ENCODE results near the gene ESR2. TPM values are rescaled to one million over a fixed set of nuclear protein-coding genes. Genes with fewer than 3 reads are reported as not detected.

Gene ESR2
- total RNA-seq, 1 experiment from 2014 or later: 0.15 TPM

DNA sequence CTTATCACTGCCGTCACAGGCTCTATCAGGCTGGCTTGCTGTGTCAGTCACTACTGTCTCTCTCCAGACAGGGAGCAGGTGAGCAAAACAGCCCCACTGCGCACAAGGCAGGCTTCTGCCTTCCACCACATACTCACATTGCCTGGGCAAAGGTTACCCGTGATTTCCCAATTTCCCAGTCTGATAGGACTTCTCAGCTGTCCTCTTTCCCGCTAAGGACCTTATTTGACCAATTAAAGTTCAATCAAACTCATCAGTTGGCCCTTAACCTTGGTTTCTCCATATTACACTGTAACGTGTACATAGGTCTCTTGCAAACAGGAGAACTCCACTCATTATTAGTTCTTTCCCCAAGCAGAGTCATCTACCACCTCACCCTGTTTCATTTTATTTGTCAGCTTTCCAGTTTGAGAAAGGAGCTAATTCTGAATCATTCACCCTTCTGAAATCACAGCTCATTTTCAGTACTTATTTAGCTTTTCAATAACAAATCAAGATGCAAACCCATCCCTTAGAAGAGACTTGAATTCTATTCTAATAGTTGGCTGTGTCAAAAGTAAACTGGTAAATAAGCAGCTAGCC is 170.8 kb downstream of the ESR2 start:
- no peak overlapping the region for H3T11ph ChIP-seq (ENCODE audit: low read length)
- H3K56ac ChIP-seq (ENCODE audit: insufficient read length, low read depth, low read length): no peak overlapping the region
- no peaks in the 10 kb centered on the region for H3K23me2 ChIP-seq (ENCODE audit: insufficient read length, low read depth, low read length, poor library complexity, severe bottlenecking)
- no peak overlapping the region for H3K23ac ChIP-seq (ENCODE audit: insufficient read length, low read depth, low read length)
- no peaks in the 10 kb centered on the region for H4K20me1 ChIP-seq (ENCODE audit: control insufficient read depth, insufficient read depth, insufficient read length)
- no peaks in the 10 kb centered on the region for H3K27me3 ChIP-seq (ENCODE audit: insufficient read depth, low read length)
- no peak overlapping the region for H2BK20ac ChIP-seq (ENCODE audit: low read depth, low read length, poor library complexity, severe bottlenecking)
- H3K79me1 ChIP-seq (ENCODE audit: insufficient read depth, low read depth, low read length, poor library complexity, severe bottlenecking): no peaks in the 10 kb centered on the region
- H2BK5ac ChIP-seq (ENCODE audit: insufficient read length, low read length): no peak overlapping the region
- H3K14ac ChIP-seq (ENCODE audit: insufficient read depth, low read length): no peak overlapping the region
- no peak overlapping the region for H3K4me2 ChIP-seq (ENCODE audit: insufficient read depth, insufficient read length, low read length)
- no peak overlapping the region for H3K27ac ChIP-seq (ENCODE audit: insufficient read length, low read depth, low read length)
- no peak for TF ChIP-seq CTCF (conservative IDR thresholded peaks at IDR 0.05)
- H3K79me2 ChIP-seq (ENCODE audit: insufficient read depth, low read length): no peaks in the 10 kb centered on the region
- H3K27me3 Mint-ChIP-seq (ENCODE audit: low read depth): no peaks in the 10 kb centered on the region
- no peak overlapping the region for H4K91ac ChIP-seq (ENCODE audit: insufficient read length, low read depth, low read length)
- no peak overlapping the region for H4K8ac ChIP-seq (replicated peaks; ENCODE audit: insufficient read length, low read depth, low read length)
- H3K27ac Mint-ChIP-seq: peak overlapping the region in 1 of 3 experiments; percentile 56; a peak in 1 of 7 replicates
- no peak for DNase-seq
- no peak overlapping the region for H2BK15ac ChIP-seq (ENCODE audit: low read depth, low read length)
- no peak overlapping the region for H3K4ac ChIP-seq (ENCODE audit: low read depth, low read length)
- WGBS (ENCODE audit: extremely low coverage, insufficient read length, low lambda C conversion rate): no CpG with 5 or more reads among the region's 5 CpGs
- H2BK12ac ChIP-seq (ENCODE audit: insufficient read length, low read depth, low read length): no peak overlapping the region
- no peaks in the 10 kb centered on the region for H3K4me1 ChIP-seq (ENCODE audit: insufficient read depth, low read length)
- H3K9me3 Mint-ChIP-seq: no peaks in the 10 kb centered on the region
- no peaks in the 10 kb centered on the region for H3K9me3 ChIP-seq (ENCODE audit: control insufficient read depth, low read depth, low read length)
- no peak overlapping the region for H2AFZ ChIP-seq (ENCODE audit: low read length)
- H3K18ac ChIP-seq (ENCODE audit: insufficient read length, low read depth, low read length): no peak overlapping the region
- no peak overlapping the region for H3K4me3 Mint-ChIP-seq
- no peak overlapping the region for H3K9ac ChIP-seq (ENCODE audit: extremely low read depth, insufficient read length, low read length)
- no peak overlapping the region for H2BK120ac ChIP-seq (ENCODE audit: low read depth, low read length, poor library complexity, severe bottlenecking)
- H4K5ac ChIP-seq (ENCODE audit: insufficient read length, low read depth, low read length): no peak overlapping the region
- H3K36me3 Mint-ChIP-seq (ENCODE audit: insufficient read depth in 1 of 3, low read depth in 3 of 3): peaks cover 8 to 35% (median 28%) of the 10 kb centered on the region in 3 experiments; a peak in 6 of 7 replicates
- no peak overlapping the region for H2AK5ac ChIP-seq (ENCODE audit: insufficient read length, low read length)
- no peaks in the 10 kb centered on the region for H3K4me1 Mint-ChIP-seq
